Neural cell (in vitro differentiated cells): ENCODE measurements around the gene MACROH2A1. TPM values are rescaled to one million over a fixed set of nuclear protein-coding genes. Genes with fewer than 3 reads are reported as not detected.

Experiments
- H2AFZ ChIP-seq: fragments of 200-600, 300-800 bp; sonication (generic), shearing (Covaris generic); 2 replicates; pipeline ENCODE4 v1.6.0; 2014; ENCODE audit warnings: low read depth, mild to moderate bottlenecking, antibody characterized with exemption, low read length, moderate library complexity
- H3F3A ChIP-seq: fragments of 200-600 bp; shearing (Covaris generic); 2 replicates; pipeline ENCODE4 v1.6.1; 2016; ENCODE audit warnings: mild to moderate bottlenecking, moderate library complexity, mixed read lengths, antibody characterized with exemption, low read length; ENCODE audit not compliant: insufficient read depth, poor library complexity, severe bottlenecking
- H3K27ac ChIP-seq: fragments of 200-600, 300-800 bp; sonication (generic), shearing (Covaris generic); 2 replicates; pipeline ENCODE4 v1.5.1; 2014; ENCODE audit warnings: mild to moderate bottlenecking, low read length, moderate library complexity
- H3K27me3 ChIP-seq: fragments of 300-800, 200-600 bp; sonication (generic), shearing (Covaris generic); 2 replicates; pipeline ENCODE4 v1.6.0; 2014; ENCODE audit warnings: mild to moderate bottlenecking, low read depth, low read length, moderate library complexity; ENCODE audit not compliant: insufficient read depth
- H3K36me3 ChIP-seq: fragments of 300-800, 200-600 bp; sonication (generic), shearing (Covaris generic); 2 replicates; pipeline ENCODE4 v1.5.1; 2014; ENCODE audit warnings: mild to moderate bottlenecking, antibody characterized with exemption, low read length, moderate library complexity; ENCODE audit not compliant: insufficient read depth
- H3K4me2 ChIP-seq: fragments of 300-800, 200-600 bp; sonication (generic), shearing (Covaris generic); 2 replicates; pipeline ENCODE4 v1.6.0; 2014; ENCODE audit warnings: mild to moderate bottlenecking, low read length
- H3K4me3 ChIP-seq: fragments of 300-800, 200-600 bp; sonication (generic), shearing (Covaris generic); 2 replicates; pipeline ENCODE4 v1.5.1; 2014; ENCODE audit warnings: mild to moderate bottlenecking, low read length, moderate library complexity
- H3K79me2 ChIP-seq: fragments of 200-600 bp; shearing (Covaris generic); replicated peaks from 2 replicates; pipeline ENCODE4 v1.6.0; 2014; ENCODE audit warnings: mild to moderate bottlenecking, low read length, moderate library complexity; ENCODE audit not compliant: insufficient read depth
- H3K9ac ChIP-seq: fragments of 300-800, 200-600 bp; sonication (generic), shearing (Covaris generic); 2 replicates; pipeline ENCODE4 v1.6.1; 2016; ENCODE audit warnings: mild to moderate bottlenecking, low read length, mixed read lengths
- H3K9me2 ChIP-seq: fragments of 200-600 bp; shearing (Covaris generic); 2 replicates; pipeline ENCODE4 v1.6.1; 2016; ENCODE audit warnings: mild to moderate bottlenecking, low read length, mixed read lengths; ENCODE audit not compliant: insufficient read depth
- H3K9me3 ChIP-seq: fragments of 200-600, 300-800 bp; sonication (generic), shearing (Covaris generic); 2 replicates; pipeline ENCODE4 v1.6.1; 2016; ENCODE audit warnings: mild to moderate bottlenecking, mixed run types, low read length, moderate library complexity, mixed read lengths
- H4K20me1 ChIP-seq: fragments of 200-600 bp; shearing (Covaris generic); 2 replicates; pipeline ENCODE4 v1.6.1; 2016; ENCODE audit warnings: mild to moderate bottlenecking, mixed run types; ENCODE audit not compliant: insufficient read depth
- EP300 ChIP-seq: fragments of 450-650 bp; conservative IDR thresholded peaks from 2 replicates; pipeline ENCODE4 v1.6.1; 2014; ENCODE audit warnings: antibody characterized with exemption, mild to moderate bottlenecking, moderate library complexity; ENCODE audit not compliant: poor library complexity, severe bottlenecking
- EZH2 ChIP-seq: fragments of 200-600, 300-800 bp; shearing (Covaris generic), sonication (generic); IDR thresholded peaks from 2 replicates; pipeline ENCODE4 v1.6.1; 2014; ENCODE audit warnings: antibody characterized with exemption, low read length, borderline replicate concordance, mild to moderate bottlenecking; ENCODE audit not compliant: insufficient read depth, poor library complexity, severe bottlenecking
- MXI1 ChIP-seq: fragments of 450-650 bp; conservative IDR thresholded peaks from 2 replicates; pipeline ENCODE4 v1.6.1; 2014; ENCODE audit warnings: antibody characterized with exemption, mild to moderate bottlenecking; ENCODE audit not compliant: poor library complexity, severe bottlenecking
- POLR2AphosphoS5 ChIP-seq: IDR thresholded peaks from 2 replicates; pipeline ENCODE4 v1.6.1; 2012
- RAD21 ChIP-seq: fragments of 450-650 bp; conservative IDR thresholded peaks from 2 replicates; pipeline ENCODE4 v1.6.1; 2014; ENCODE audit warnings: antibody characterized with exemption, mild to moderate bottlenecking, moderate library complexity
- SMC3 ChIP-seq: fragments of 450-650 bp; conservative IDR thresholded peaks from 2 replicates; pipeline ENCODE4 v1.6.1; 2014; ENCODE audit warnings: antibody characterized with exemption, mild to moderate bottlenecking, moderate library complexity; ENCODE audit not compliant: poor library complexity
- TAF1 ChIP-seq: IDR thresholded peaks from 2 replicates; pipeline ENCODE4 v1.6.1; 2012; ENCODE audit warnings: low read depth
- polyA plus RNA-seq: library from polyadenylated mRNA; depleted of rRNA; stranded (reverse); fragments of >200 nt; gene quantifications from 2 replicates; pipeline ENCODE4 v1.2.3, GENCODE V29; 2014
- TF ChIP-seq, protein P1 (sequence below): fragments of 450-650 bp; IDR thresholded peaks from 2 replicates; pipeline ENCODE4 v1.5.1; 2014; ENCODE audit warnings: antibody characterized with exemption, mild to moderate bottlenecking, moderate library complexity; ENCODE audit not compliant: poor library complexity, severe bottlenecking
- TF ChIP-seq, protein P2 (sequence below): IDR thresholded peaks from 2 replicates; pipeline ENCODE4 v1.6.1; 2012; ENCODE audit warnings: borderline replicate concordance

MACROH2A1 gene
- polyA plus RNA-seq, 1 donor from 2014 or later: 351 TPM

DNA sequence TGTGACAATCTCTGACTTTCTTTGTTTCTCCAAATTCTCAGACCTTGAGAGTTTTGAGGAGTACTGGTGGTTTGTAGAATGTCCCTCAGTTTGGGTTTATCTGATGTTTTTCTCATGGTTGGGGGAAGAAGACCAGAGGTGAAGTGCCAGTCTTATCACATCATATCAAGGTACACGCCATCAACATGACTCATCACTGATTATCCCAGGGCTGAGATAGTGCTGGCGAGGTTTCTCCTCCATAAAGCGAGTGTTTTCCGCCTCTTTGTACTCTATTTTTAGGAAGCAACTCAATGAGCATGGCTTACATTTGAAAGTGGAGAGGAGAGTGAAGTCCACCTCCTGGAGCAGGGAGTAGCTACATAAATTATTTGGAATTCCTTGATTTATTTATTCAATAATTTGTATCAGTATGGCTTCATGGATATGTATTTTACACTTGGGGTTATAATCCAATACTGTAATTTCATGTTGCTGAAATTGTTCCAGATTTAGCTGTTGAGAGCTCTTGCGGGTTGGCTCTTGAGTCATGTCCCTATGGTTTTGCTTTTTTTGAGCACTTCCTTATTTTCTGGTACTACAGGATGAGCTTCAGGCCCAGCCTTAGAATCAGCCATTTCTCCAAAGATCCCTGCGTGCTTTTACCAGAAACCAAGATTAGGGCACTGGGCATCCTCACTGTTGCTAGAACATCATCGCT, 24.3 kb upstream of the MACROH2A1 start:
- Histone ChIP-seq H3K36me3 (no peaks in the 10 kb centered on the region), H3K79me2 (no peaks in the 10 kb centered on the region), H3F3A (no peaks in the 10 kb centered on the region), H3K27ac (no peak overlapping the region), H3K9me3 (no peaks in the 10 kb centered on the region), H3K9ac (no peak overlapping the region), H2AFZ (no peak overlapping the region), H3K4me3 (no peak overlapping the region), H3K4me2 (no peak overlapping the region), H4K20me1 (no peaks in the 10 kb centered on the region), H3K9me2 (no peaks in the 10 kb centered on the region), H3K27me3 (no peaks in the 10 kb centered on the region)
- no peak for TF ChIP-seq SMC3
- no peak for TF ChIP-seq POLR2AphosphoS5
- no peak for TF ChIP-seq TAF1
- no peak for TF ChIP-seq EP300
- TF ChIP-seq, protein P1, sequence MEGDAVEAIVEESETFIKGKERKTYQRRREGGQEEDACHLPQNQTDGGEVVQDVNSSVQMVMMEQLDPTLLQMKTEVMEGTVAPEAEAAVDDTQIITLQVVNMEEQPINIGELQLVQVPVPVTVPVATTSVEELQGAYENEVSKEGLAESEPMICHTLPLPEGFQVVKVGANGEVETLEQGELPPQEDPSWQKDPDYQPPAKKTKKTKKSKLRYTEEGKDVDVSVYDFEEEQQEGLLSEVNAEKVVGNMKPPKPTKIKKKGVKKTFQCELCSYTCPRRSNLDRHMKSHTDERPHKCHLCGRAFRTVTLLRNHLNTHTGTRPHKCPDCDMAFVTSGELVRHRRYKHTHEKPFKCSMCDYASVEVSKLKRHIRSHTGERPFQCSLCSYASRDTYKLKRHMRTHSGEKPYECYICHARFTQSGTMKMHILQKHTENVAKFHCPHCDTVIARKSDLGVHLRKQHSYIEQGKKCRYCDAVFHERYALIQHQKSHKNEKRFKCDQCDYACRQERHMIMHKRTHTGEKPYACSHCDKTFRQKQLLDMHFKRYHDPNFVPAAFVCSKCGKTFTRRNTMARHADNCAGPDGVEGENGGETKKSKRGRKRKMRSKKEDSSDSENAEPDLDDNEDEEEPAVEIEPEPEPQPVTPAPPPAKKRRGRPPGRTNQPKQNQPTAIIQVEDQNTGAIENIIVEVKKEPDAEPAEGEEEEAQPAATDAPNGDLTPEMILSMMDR: no peak
- TF ChIP-seq RAD21: no peak
- no peak for TF ChIP-seq MXI1
- TF ChIP-seq EZH2: no peak
- TF ChIP-seq, protein P2, sequence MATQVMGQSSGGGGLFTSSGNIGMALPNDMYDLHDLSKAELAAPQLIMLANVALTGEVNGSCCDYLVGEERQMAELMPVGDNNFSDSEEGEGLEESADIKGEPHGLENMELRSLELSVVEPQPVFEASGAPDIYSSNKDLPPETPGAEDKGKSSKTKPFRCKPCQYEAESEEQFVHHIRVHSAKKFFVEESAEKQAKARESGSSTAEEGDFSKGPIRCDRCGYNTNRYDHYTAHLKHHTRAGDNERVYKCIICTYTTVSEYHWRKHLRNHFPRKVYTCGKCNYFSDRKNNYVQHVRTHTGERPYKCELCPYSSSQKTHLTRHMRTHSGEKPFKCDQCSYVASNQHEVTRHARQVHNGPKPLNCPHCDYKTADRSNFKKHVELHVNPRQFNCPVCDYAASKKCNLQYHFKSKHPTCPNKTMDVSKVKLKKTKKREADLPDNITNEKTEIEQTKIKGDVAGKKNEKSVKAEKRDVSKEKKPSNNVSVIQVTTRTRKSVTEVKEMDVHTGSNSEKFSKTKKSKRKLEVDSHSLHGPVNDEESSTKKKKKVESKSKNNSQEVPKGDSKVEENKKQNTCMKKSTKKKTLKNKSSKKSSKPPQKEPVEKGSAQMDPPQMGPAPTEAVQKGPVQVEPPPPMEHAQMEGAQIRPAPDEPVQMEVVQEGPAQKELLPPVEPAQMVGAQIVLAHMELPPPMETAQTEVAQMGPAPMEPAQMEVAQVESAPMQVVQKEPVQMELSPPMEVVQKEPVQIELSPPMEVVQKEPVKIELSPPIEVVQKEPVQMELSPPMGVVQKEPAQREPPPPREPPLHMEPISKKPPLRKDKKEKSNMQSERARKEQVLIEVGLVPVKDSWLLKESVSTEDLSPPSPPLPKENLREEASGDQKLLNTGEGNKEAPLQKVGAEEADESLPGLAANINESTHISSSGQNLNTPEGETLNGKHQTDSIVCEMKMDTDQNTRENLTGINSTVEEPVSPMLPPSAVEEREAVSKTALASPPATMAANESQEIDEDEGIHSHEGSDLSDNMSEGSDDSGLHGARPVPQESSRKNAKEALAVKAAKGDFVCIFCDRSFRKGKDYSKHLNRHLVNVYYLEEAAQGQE: no peak

DNA sequence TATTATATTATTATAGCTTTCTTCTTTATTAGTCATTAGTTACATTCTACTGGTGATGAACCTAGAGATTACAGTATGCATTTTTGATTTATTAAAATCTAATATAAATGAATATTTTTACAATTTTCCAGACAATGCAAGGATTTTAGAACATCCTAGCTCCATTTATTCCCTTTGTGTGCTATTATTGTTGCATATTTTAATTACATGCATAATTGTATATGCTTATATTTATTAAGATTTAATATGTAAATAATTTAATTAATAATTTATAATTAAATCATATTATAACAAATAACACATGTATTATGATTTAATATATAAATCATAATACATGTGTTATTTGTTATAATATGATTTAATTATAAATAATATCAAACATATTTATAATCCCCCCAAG, 23.4 kb upstream of the MACROH2A1 start:
- no peaks in the 10 kb centered on the region for H3K36me3 ChIP-seq
- H3K27ac ChIP-seq: no peak overlapping the region
- no peaks in the 10 kb centered on the region for H3K9me2 ChIP-seq
- TF ChIP-seq SMC3 (no peak), POLR2AphosphoS5 (no peak), TAF1 (no peak), MXI1 (no peak), EP300 (no peak), RAD21 (no peak), EZH2 (no peak)
- TF ChIP-seq, protein P2: no peak
- TF ChIP-seq, protein P1: no peak
- H3K4me3 ChIP-seq: no peak overlapping the region
- H3K9ac ChIP-seq: no peak overlapping the region
- no peaks in the 10 kb centered on the region for H3K9me3 ChIP-seq
- no peaks in the 10 kb centered on the region for H3F3A ChIP-seq
- no peaks in the 10 kb centered on the region for H3K27me3 ChIP-seq
- H4K20me1 ChIP-seq: no peaks in the 10 kb centered on the region
- no peaks in the 10 kb centered on the region for H3K79me2 ChIP-seq
- no peak overlapping the region for H2AFZ ChIP-seq
- H3K4me2 ChIP-seq: no peak overlapping the region
